Coronary artery (tissue), 2 donors: Measurements from ENCODE around the gene FAM25C.
"Not testable (repeated sequence)": the region's sequence is repeated elsewhere in the genome, so short reads cannot be mapped to it uniquely, and the experiment has no call there.

Experiments
- DNase-seq: peaks from one replicate; pipeline ENCODE4 v3.0.0-alpha.2; 2017; ENCODE audit warnings: low spot score
- H3K27ac ChIP-seq, 2 donors: fragments of 200-600 bp; sonication (generic); one replicate each; pipeline ENCODE4 v1.5.1; 2016 to 2019
- H3K4me3 ChIP-seq: fragments of 200-600 bp; sonication (generic); 2 replicates; pipeline ENCODE4 v1.5.1; 2016; ENCODE audit warnings: mild to moderate bottlenecking, moderate library complexity

FAM25C gene

GRCh38 chr10:47999691-48000090 lies at the start of gene FAM25C:
TSS of gene FAM25C (minus strand) at chr10:47999791. CDS start at chr10:47999765, 26 bp downstream.
- not testable (repeated sequence) for H3K4me3 ChIP-seq, H3K27ac ChIP-seq, DNase-seq

GRCh38 chr10:48044557-48044956 lies 45.0 kb upstream of the FAM25C start:
- not testable (repeated sequence) for H3K4me3 ChIP-seq, H3K27ac ChIP-seq, DNase-seq

- not testable (repeated sequence) for H3K4me3 ChIP-seq, DNase-seq, H3K27ac ChIP-seq
Observed at GRCh38 chr10:48031390-48031789, 31.8 kb upstream of the FAM25C start.

GRCh38 chr10:48002306-48002705 lies 2.7 kb upstream of the FAM25C start:
- H3K4me3 ChIP-seq, DNase-seq, H3K27ac ChIP-seq: not testable (repeated sequence)

GRCh38 chr10:47994045-47994444 lies 5.5 kb downstream of the FAM25C start:
- DNase-seq, H3K4me3 ChIP-seq: not testable (repeated sequence)

GRCh38 chr10:47992560-47992959 lies 7.0 kb downstream of the FAM25C start:
- peak; percentile 61 for DNase-seq
- H3K27ac ChIP-seq, H3K4me3 ChIP-seq: not testable (repeated sequence)

More at GRCh38 chr10:47994045-47994444, 5.5 kb downstream of the FAM25C start:
- not testable (repeated sequence) for H3K27ac ChIP-seq

GRCh38 chr10:47991706-47992105 lies 7.9 kb downstream of the FAM25C start:
- not testable (repeated sequence) for DNase-seq, H3K4me3 ChIP-seq, H3K27ac ChIP-seq

GRCh38 chr10:47990097-47990496 lies 9.5 kb downstream of the FAM25C start:
- H3K27ac ChIP-seq, H3K4me3 ChIP-seq, DNase-seq: not testable (repeated sequence)

GRCh38 chr10:47989542-47989950 lies 10.0 kb downstream of the FAM25C start:
- not testable (repeated sequence) for H3K27ac ChIP-seq, DNase-seq, H3K4me3 ChIP-seq

GRCh38 chr10:47988718-47989541 lies 10.7 kb downstream of the FAM25C start:
- H3K4me3 ChIP-seq, DNase-seq, H3K27ac ChIP-seq: not testable (repeated sequence)

- DNase-seq, H3K27ac ChIP-seq, H3K4me3 ChIP-seq: not testable (repeated sequence)
Observed at GRCh38 chr10:47987952-47988351, 11.6 kb downstream of the FAM25C start.

- not testable (repeated sequence) for DNase-seq, H3K27ac ChIP-seq, H3K4me3 ChIP-seq
Observed at GRCh38 chr10:47986413-47987230, 13.0 kb downstream of the FAM25C start.

GRCh38 chr10:47975409-47975808 lies 24.2 kb downstream of the FAM25C start:
- H3K4me3 ChIP-seq, H3K27ac ChIP-seq, DNase-seq: not testable (repeated sequence)

- not testable (repeated sequence) for DNase-seq, H3K4me3 ChIP-seq, H3K27ac ChIP-seq
Observed at GRCh38 chr10:47973131-47973530, 26.5 kb downstream of the FAM25C start.

GRCh38 chr10:47972077-47972476 lies 27.5 kb downstream of the FAM25C start:
- not testable (repeated sequence) for H3K27ac ChIP-seq, DNase-seq, H3K4me3 ChIP-seq

- not testable (repeated sequence) for H3K27ac ChIP-seq, H3K4me3 ChIP-seq, DNase-seq
Observed at GRCh38 chr10:47971598-47971997, 28.0 kb downstream of the FAM25C start.

GRCh38 chr10:47970047-47970446 lies 29.5 kb downstream of the FAM25C start:
- not testable (repeated sequence) for H3K4me3 ChIP-seq, H3K27ac ChIP-seq, DNase-seq

GRCh38 chr10:47968988-47969387 lies 30.6 kb downstream of the FAM25C start:
- not testable (repeated sequence) for H3K4me3 ChIP-seq, H3K27ac ChIP-seq, DNase-seq

GRCh38 chr10:47964280-47965063 lies 35.1 kb downstream of the FAM25C start:
- DNase-seq, H3K27ac ChIP-seq, H3K4me3 ChIP-seq: not testable (repeated sequence)
